ENCODE data around the gene SMARCB1. TPM values are rescaled to one million over a fixed set of nuclear protein-coding genes. Genes with fewer than 3 reads are reported as not detected.

Gene SMARCB1
- polyA plus RNA-seq, 1 of the 3 experiments (the other 2 are of a cell fraction), result 215 TPM

DNA sequence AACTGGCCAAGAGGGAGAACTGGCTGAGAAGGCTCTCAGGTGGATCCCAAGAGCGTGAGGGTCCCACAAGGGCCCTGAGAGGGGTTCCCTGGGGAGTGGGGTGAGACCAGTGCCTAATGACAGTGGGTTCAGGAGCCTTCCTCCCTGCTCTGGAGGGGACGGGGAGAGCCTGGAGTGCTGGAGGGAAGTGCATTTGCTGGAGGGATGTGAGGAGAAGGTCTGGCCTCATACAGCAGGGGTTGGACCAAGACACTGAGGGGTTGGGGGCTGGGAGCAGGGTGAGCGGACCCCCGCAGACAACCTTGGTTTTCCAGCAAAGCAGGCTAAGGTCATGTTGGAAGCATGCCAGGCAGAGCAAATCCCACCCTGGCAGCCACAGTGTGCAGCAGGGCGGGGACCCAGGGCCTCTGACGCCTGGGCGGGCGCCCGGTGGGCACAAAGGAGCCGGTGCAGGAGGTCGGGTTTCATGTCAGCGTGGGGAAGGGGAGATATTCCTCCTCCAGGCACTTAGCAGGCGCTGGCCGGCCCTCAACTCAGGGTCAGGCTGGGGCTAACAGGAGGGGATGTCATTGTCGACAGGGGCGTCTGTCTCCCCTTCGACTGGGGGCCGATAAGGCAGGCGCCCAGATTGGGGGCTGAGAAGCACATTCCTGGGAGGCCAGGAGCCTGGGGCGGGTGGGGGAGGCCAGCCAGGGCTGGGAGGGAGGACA lies 55.1 kb downstream of the SMARCB1 start:
- no peaks in the 10 kb centered on the region for H4K20me1 ChIP-seq (ENCODE audit: insufficient read depth)
- no peaks in the 10 kb centered on the region for H3F3A ChIP-seq (replicated peaks; ENCODE audit: insufficient read depth)
- H3K9ac ChIP-seq, result no peak overlapping the region
- WGBS (ENCODE audit: low lambda C conversion rate), result 85% methylated on average over 13 of the region's 20 CpGs
- no peak overlapping the region for H3K4me3 ChIP-seq (ENCODE audit: low read depth in 2 of 2, low read length in 1 of 2)
- H3K79me2 ChIP-seq (ENCODE audit: insufficient read depth), result no peaks in the 10 kb centered on the region
- ChIA-PET CTCF (no interaction called here), POLR2A (no interaction called here)
- H3K4me2 ChIP-seq, result no peak overlapping the region
- no peaks in the 10 kb centered on the region for H3K27me3 ChIP-seq (ENCODE audit: insufficient read depth)
- peak; percentile 49 for DNase-seq
- TF ChIP-seq, protein P1, sequence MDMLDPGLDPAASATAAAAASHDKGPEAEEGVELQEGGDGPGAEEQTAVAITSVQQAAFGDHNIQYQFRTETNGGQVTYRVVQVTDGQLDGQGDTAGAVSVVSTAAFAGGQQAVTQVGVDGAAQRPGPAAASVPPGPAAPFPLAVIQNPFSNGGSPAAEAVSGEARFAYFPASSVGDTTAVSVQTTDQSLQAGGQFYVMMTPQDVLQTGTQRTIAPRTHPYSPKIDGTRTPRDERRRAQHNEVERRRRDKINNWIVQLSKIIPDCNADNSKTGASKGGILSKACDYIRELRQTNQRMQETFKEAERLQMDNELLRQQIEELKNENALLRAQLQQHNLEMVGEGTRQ (IDR thresholded peaks at IDR 0.05; ENCODE audit: borderline replicate concordance, low read depth, low read length), result no peak
- no peak for TF ChIP-seq USF1 (IDR thresholded peaks at IDR 0.05; ENCODE audit: borderline replicate concordance, low read depth)
- no peak for TF ChIP-seq CHD2 (IDR thresholded peaks at IDR 0.05; ENCODE audit: low read length, partially characterized antibody)
- TF ChIP-seq ELF1 (IDR thresholded peaks at IDR 0.05), result no peak
- TF ChIP-seq GABPA (IDR thresholded peaks at IDR 0.05; ENCODE audit: low read depth), result no peak
- no peak for TF ChIP-seq RCOR1 (IDR thresholded peaks at IDR 0.05; ENCODE audit: low read length)
- TF ChIP-seq YY1 (IDR thresholded peaks at IDR 0.05; ENCODE audit: low read depth), result no peak
- no peak for TF ChIP-seq MXI1 (IDR thresholded peaks at IDR 0.05; ENCODE audit: low read depth, low read length)
- TF ChIP-seq, protein P2, sequence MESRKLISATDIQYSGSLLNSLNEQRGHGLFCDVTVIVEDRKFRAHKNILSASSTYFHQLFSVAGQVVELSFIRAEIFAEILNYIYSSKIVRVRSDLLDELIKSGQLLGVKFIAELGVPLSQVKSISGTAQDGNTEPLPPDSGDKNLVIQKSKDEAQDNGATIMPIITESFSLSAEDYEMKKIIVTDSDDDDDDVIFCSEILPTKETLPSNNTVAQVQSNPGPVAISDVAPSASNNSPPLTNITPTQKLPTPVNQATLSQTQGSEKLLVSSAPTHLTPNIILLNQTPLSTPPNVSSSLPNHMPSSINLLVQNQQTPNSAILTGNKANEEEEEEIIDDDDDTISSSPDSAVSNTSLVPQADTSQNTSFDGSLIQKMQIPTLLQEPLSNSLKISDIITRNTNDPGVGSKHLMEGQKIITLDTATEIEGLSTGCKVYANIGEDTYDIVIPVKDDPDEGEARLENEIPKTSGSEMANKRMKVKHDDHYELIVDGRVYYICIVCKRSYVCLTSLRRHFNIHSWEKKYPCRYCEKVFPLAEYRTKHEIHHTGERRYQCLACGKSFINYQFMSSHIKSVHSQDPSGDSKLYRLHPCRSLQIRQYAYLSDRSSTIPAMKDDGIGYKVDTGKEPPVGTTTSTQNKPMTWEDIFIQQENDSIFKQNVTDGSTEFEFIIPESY (IDR thresholded peaks at IDR 0.05; ENCODE audit: borderline replicate concordance, low read depth), result no peak
- TF ChIP-seq RAD21 (IDR thresholded peaks at IDR 0.05; ENCODE audit: low read length), result no peak
- TF ChIP-seq MAX (IDR thresholded peaks at IDR 0.05; ENCODE audit: low read depth), result no peak
- no peak for TF ChIP-seq TCF12 (IDR thresholded peaks at IDR 0.05)
- TF ChIP-seq FOXM1 (IDR thresholded peaks at IDR 0.05; ENCODE audit: low read depth), result no peak
- no peak for TF ChIP-seq TAF1 (IDR thresholded peaks at IDR 0.05; ENCODE audit: borderline replicate concordance, low read depth, low read length)
- H3K9me3 ChIP-seq, result no peaks in the 10 kb centered on the region
- no peaks in the 10 kb centered on the region for H3K9me2 ChIP-seq
- H3K27ac ChIP-seq (ENCODE audit: low read depth in 2 of 2, low read length in 1 of 2), result no peak overlapping the region
- no peak overlapping the region for H2AFZ ChIP-seq (ENCODE audit: low read depth)
- H3K36me3 ChIP-seq (replicated peaks in 1 of 2; ENCODE audit: control insufficient read depth in 1 of 2, insufficient read depth in 2 of 2, low read length in 1 of 2), result peaks cover 0 to 9% of the 10 kb centered on the region in 2 experiments
- peaks cover 4 to 26% of the 10 kb centered on the region in 2 experiments for H3K4me1 ChIP-seq (ENCODE audit: control insufficient read depth in 1 of 2, insufficient read depth in 2 of 2, low read depth in 1 of 2, low read length in 1 of 2)

DNA sequence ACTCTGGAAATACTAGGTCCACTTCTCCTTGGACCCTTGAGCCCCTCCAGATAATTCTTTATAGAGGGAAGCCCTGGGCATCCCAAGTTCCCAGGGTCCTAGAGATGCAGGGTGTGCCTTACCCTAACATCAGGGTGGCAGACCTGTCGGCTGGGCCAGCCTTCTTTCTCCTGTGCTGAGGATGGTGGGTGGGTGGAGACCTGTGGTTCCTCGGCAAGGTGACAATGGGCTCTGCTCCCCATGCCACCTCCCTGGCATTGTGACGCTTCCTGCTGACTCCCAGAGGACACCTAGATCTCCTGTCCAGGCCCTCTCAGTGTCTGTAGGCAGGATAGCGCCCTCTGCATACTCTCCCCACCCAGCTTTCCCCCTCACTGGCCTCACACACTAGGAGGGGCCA lies 55.8 kb downstream of the SMARCB1 start:
- Histone ChIP-seq H3K27me3 (ENCODE audit: insufficient read depth) (no peaks in the 10 kb centered on the region), H3F3A (replicated peaks; ENCODE audit: insufficient read depth) (no peaks in the 10 kb centered on the region), H3K9me2 (no peaks in the 10 kb centered on the region), H3K27ac (ENCODE audit: low read depth in 2 of 2, low read length in 1 of 2) (no peak overlapping the region), H4K20me1 (ENCODE audit: insufficient read depth) (no peaks in the 10 kb centered on the region), H2AFZ (ENCODE audit: low read depth) (no peak overlapping the region), H3K4me2 (no peak overlapping the region), H3K9ac (no peak overlapping the region), H3K4me1 (ENCODE audit: control insufficient read depth in 1 of 2, insufficient read depth in 2 of 2, low read depth in 1 of 2, low read length in 1 of 2) (peaks cover 4 to 32% of the 10 kb centered on the region in 2 experiments), H3K9me3 (no peaks in the 10 kb centered on the region), H3K79me2 (ENCODE audit: insufficient read depth) (no peaks in the 10 kb centered on the region), H3K4me3 (ENCODE audit: low read depth in 2 of 2, low read length in 1 of 2) (no peak overlapping the region), H3K36me3 (replicated peaks in 1 of 2; ENCODE audit: control insufficient read depth in 1 of 2, insufficient read depth in 2 of 2, low read length in 1 of 2) (peaks cover 0 to 5% of the 10 kb centered on the region in 2 experiments)
- 97% methylated on average over 3 of the region's 4 CpGs for WGBS (ENCODE audit: low lambda C conversion rate)
- ChIA-PET CTCF (interaction anchor here (0.6 to 1.3 kb wide), 2 partner anchors 16 to 486 kb away, joined by 3 to 5 read pairs; no protein-coding TSS in a partner anchor), POLR2A (no interaction called here)
- peak; percentile 30 for DNase-seq
- TF ChIP-seq RAD21 (IDR thresholded peaks at IDR 0.05; ENCODE audit: low read length) (no peak), FOXM1 (IDR thresholded peaks at IDR 0.05; ENCODE audit: low read depth) (no peak), NFIC (IDR thresholded peaks at IDR 0.05; ENCODE audit: borderline replicate concordance) (no peak), JUND (IDR thresholded peaks at IDR 0.05) (no peak), EP300 (IDR thresholded peaks at IDR 0.05; ENCODE audit: borderline replicate concordance in 1 of 2, low read depth in 1 of 2, low read length in 1 of 2) (no peak), RFX5 (IDR thresholded peaks at IDR 0.05; ENCODE audit: low read length) (no peak), MXI1 (IDR thresholded peaks at IDR 0.05; ENCODE audit: low read depth, low read length) (no peak), CHD2 (IDR thresholded peaks at IDR 0.05; ENCODE audit: low read length, partially characterized antibody) (no peak), SIN3A (IDR thresholded peaks at IDR 0.05; ENCODE audit: borderline replicate concordance, low read depth, low read length) (no peak), PBX3 (IDR thresholded peaks at IDR 0.05) (no peak), EZH2phosphoT487 (IDR thresholded peaks at IDR 0.05; ENCODE audit: borderline replicate concordance, low read depth) (no peak)
- TF ChIP-seq, protein P2 (IDR thresholded peaks at IDR 0.05; ENCODE audit: borderline replicate concordance, low read depth), result no peak

Measured in SK-N-SH (cell line).